Measurements from ENCODE around the gene USP5.

- TF ChIP-seq REST (IDR thresholded peaks at IDR 0.05; ENCODE audit: low read depth) = no peak
- TF ChIP-seq RAD21 (IDR thresholded peaks at IDR 0.05; ENCODE audit: low read depth) = no peak
- no peak for TF ChIP-seq EP300 (IDR thresholded peaks at IDR 0.05; ENCODE audit: borderline replicate concordance)
- TF ChIP-seq FOXM1 (IDR thresholded peaks at IDR 0.05; ENCODE audit: borderline replicate concordance, low read depth) = no peak
- TF ChIP-seq MAX (IDR thresholded peaks at IDR 0.05) = no peak
- no peak for TF ChIP-seq YY1 (IDR thresholded peaks at IDR 0.05; ENCODE audit: low read depth)
- no peak for TF ChIP-seq TAF1 (IDR thresholded peaks at IDR 0.05; ENCODE audit: low read depth)
Observed at GRCh38 chr12:6843118-6843902, 8.6 kb upstream of the USP5 start.

Measured in Ishikawa (cell line).